GM21381 (cell line): ENCODE data around the gene SH3BP5L.

ENCODE experiments used
- ATAC-seq: cut with Tn5 transposase; IDR thresholded peaks from one replicate; pipeline ENCODE4 v1.9.1; 2021; ENCODE audit warnings: mild to moderate bottlenecking, moderate library complexity; ENCODE audit not compliant: unreplicated experiment

Gene SH3BP5L

GRCh38 chr1:248851390-248851789 is 25.7 kb upstream of the SH3BP5L start:
- ATAC-seq = no peak

DNA sequence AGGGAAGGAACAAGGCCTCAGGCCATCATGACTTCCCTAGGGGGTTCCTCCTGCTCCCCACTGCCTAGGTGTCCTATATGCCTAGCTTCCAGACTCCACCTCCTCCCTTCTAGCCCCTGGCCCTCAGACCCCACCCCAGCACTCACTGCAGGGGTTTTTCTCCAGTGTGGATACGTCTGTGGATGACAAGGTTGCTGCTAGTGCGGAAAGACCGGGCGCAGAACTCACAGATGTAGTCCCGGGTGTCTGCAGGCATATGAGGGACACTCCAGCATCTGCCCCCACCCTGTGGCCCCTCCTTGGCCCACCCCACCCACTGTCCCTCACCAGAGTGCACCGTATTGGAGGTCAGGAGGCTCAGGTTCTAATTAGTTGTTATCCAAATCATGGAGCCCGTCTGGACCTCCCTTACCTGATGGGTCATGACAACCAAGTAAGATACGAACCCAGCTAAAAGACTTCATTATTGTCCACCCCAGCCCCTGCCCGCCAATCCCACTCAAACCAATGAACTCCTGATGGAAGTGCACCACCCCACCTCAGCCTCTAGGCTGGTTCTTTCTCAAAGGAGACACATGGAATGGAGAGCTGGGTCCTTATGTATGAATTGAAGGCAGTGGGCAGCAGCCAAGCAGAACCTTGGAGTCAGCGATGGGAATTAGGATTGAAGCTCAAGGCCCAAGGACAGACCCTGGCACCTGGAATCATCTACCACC is 25.0 kb upstream of the SH3BP5L start:
- ATAC-seq = no peak

- no peak for ATAC-seq
Measured at GRCh38 chr1:248850124-248850523, 24.4 kb upstream of the SH3BP5L start.

DNA sequence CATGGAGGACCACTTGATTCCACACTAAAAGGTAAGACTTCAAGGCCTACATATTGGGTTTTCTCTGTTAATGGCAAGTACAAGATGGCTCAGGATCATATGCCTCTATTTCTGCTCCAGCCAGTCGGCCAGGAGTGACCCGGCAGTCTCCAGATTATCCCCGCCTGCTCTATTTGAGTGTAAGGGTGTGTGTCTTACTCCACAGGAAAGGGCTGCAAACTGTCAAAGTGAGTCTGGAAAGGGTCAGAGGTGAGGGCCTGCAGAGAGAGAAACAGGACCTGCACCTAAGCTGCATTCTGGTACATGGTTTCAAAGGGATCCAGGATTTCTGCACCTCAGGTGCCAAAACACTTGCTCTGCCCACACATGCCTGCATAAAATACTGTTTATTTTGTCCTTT is 23.9 kb upstream of the SH3BP5L start:
- no peak for ATAC-seq

GRCh38 chr1:248849152-248849551 is 23.4 kb upstream of the SH3BP5L start:
- no peak for ATAC-seq

GRCh38 chr1:248848602-248849001 is 22.9 kb upstream of the SH3BP5L start:
- ATAC-seq = no peak

DNA sequence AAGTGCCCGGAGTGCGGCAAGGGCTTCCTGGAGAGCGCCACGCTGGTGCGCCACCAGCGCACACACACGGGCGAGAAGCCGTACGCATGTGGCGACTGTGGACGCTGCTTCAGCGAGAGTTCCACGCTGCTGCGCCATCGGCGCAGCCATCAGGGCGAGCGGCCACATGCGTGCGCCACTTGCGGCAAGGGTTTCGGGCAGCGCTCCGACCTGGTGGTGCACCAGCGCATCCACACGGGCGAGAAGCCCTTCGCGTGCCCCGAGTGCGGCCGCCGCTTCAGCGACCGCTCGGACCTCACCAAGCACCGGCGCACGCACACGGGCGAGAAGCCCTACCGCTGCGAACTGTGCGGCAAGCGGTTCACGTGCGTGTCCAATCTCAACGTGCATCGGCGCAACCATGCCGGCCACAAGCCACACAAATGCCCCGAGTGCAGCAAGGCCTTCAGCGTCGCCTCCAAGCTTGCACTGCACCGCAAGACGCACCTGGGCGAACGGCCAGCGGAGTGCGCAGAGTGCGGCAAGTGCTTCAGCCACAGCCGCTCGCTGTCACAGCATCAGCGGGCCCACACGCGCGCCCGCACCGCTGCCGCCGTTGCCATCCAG is 22.3 kb upstream of the SH3BP5L start:
- no peak for ATAC-seq

- no peak for ATAC-seq
Measured at GRCh38 chr1:248847181-248847955, 21.7 kb upstream of the SH3BP5L start.

DNA sequence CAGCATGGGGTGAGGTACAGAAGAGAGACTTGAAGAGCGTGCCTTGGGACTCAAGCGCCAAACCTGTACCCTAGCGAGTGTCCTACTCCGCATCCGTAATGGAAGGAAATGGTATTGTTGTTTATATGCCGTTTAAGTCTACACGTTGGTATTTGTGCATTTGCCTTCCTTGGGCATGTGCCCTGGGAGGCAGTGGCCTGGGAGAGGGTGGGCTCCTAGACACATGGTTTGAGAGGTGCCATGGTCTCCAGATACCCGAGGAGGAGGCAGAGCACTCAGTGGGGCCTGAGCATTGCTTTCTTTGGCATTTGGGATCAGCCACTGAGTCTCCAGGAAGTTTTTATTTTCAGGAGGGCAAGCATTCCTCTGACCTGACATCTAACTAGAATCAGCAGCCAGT is 18.8 kb upstream of the SH3BP5L start:
- no peak for ATAC-seq

DNA sequence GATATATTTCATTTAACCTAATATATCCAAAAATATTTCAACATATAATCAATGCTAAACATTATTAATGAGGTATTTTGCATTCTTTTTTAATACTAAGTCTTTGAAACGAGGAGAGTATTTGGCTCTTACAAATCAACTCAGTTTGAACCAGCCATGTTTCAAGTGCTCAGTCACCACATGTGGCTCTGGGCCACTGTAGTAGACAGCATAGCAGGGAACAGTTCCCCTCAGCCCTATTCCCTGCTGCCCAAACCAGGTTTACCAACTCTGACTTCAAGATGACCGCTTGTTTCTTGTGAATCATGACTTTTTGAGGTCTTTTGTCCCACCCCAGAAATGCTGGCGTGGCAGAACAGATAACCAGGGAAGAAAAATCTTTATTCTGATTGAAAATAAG is 18.0 kb upstream of the SH3BP5L start:
- ATAC-seq = no peak

GRCh38 chr1:248842781-248843331 is 17.1 kb upstream of the SH3BP5L start:
- peak; percentile 15 for ATAC-seq

- no peak for ATAC-seq
Measured at GRCh38 chr1:248841702-248842395, 16.1 kb upstream of the SH3BP5L start.

DNA sequence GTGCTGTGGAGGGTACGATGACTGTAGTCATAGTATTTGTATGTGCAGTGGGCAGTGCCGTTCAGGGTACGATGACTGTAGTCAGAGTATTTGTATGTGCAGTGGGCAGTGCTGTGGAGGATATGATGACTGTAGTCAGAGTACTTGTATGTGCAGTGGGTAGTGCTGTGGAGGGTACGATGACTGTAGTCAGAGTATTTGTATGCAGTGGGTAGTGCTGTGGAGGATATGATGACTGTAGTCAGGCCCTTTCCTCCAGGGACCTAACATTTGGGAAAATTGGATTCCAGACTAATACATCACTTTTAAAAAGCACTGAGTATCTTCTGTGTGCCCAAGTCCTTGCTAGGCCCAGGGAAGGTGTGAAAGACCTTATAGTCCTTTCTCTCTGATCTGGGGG is 15.2 kb upstream of the SH3BP5L start:
- ATAC-seq = no peak

DNA sequence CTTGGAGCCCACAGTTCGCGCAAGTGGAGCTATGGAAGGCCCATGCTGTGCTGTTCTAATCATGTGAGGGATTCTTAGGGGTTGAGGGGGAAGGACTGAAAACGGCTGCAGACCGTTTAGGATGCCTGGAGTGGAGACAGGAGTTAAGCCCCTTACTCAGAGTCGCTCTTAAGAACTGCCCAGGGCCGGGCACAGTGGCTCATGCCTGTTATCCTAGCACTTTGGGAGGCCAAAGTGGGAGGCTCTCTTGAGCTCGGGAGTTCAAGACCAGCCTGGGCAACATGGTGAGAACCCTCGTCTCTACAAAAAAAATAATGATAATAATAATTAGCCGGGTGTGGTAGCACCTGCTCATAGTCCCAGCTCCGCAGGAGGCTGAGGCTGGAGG is 13.4 kb upstream of the SH3BP5L start:
- no peak for ATAC-seq

DNA sequence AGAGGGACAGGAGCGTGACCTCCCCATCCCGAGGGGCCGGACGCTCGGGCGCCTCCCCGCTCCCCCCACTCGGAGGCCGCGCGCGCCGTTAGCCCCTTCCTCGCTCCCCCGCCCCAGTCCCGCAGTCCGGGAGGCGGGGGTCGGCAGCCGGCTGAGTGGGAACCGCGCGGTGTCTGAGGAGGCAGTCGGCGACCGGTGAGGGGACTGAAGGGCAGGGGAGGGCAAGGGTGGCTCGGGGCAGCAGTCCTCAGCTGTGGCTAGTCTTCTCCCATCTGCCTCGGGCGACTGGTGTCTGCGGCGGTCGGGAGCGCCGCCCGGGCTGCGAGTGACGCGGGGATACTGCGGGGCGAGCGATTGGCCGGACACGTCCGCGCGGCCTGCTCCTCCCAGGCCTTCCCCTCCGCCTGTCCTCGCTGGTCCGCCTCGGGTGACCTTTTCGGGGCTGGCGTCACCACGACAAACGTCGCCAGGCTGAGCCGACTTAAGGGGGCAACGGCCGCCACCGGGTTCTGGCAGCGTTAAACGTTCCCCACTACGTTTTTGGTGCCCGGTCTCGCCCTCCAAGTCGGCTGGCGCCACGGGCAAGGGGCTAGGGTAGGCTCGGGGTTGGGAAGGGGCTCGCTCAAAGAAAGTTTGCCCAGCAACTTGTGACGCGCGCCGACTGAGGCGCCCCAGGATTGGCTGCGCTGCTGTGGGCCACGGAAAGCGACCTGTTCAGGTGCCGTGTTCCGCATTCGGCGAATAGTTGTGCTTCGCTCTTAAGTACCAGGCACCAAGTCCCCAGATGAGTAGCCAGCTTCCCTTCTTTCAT is 12.8 kb upstream of the SH3BP5L start:
- ATAC-seq = peak; percentile 64

DNA sequence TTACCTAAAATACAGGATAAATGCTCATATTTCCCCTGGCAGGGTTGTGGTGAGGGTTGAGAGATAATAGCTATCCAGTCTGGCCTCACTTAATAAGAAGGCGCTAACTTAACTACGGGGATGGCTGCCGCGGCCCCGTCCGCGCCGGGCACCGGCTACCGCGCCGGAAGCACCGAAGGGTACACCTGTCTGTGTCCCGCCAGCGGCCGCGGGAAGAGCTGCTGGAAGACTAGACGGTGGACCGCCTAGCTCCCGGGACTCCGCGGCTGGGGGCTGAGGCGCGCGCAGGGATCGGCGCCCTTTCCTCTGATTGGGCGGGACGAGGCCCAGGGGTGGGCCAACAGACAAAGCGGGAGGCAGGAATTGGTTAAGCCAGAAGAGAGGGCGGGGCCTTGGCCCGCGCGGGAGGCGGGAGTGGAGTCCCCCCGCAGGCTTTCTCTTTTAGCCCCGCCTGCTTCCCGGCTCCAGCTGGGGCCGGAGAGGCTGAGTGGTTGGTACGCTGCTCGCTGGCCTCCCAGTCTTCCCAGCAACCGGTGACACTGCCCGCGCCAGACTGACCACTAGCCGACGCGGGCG is 12.2 kb upstream of the SH3BP5L start, which contains the start of gene ZNF672:
ZNF672 (plus strand) TSS at position 444 of the 576 bp plus-strand sequence. CDS start 9,051 bp downstream, outside the sequence.
- peak; percentile 78 for ATAC-seq

DNA sequence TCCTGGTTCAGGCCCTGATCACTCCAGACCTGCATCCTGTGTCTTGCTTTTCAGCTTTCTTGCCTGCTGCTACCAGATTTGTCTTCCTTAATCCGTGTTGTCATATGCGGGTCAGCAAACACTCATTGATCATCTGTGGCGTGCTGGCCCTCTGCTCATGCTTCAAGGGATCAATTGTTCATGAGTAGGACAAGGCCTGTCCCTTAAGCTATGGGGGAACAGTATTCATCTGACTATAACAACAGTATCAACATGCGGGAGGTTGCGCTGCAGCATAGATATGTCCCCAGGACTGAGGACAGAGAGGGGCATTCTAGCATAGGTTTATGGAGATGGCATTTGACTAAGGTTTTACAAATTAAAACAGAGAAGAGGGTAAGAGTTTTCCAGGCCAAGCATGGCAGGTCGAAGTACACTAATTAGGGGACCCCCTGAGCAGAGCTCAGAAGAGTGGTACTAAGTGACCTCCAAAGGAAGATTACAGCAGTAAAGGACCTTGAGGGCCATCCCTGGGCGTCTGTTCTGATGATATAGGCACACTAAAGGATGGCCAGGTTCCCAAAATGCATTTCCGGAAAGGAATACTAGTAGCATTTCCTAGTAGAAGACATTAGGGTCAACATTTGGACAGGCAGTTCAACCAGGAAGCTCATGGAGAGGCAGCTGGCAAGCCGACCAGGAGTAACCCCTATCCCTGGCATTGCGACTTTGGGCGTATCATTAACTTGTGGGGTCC is 11.5 kb upstream of the SH3BP5L start:
- no peak for ATAC-seq

GRCh38 chr1:248834343-248834940 is 8.7 kb upstream of the SH3BP5L start:
- ATAC-seq = no peak

DNA sequence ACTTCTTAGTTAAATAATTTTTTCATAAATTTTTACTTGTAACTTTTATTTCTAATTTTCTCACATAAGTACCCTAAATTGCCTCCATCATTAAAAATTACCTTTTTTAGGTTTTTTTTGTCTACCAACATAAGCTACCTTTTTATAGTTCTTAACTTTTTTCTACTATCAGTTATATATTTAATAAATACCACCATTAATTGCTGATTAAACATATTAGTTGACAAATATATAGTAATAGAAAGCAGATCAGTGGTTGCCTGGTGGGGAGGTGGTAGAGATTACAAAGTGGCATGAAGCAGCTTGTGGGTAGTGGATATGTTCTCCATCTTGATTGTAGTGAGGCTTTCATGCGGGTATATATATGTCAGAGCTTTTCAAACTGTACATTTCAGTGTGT is 6.1 kb upstream of the SH3BP5L start:
- no peak for ATAC-seq
